ENCODE measurements around the gene YIF1B. TPM values are rescaled to one million over a fixed set of nuclear protein-coding genes. Genes with fewer than 3 reads are reported as not detected.

YIF1B gene
- total and polyA plus RNA-seq, 2 experiments from 2014 or later, result 82.8 to 106 TPM

DNA sequence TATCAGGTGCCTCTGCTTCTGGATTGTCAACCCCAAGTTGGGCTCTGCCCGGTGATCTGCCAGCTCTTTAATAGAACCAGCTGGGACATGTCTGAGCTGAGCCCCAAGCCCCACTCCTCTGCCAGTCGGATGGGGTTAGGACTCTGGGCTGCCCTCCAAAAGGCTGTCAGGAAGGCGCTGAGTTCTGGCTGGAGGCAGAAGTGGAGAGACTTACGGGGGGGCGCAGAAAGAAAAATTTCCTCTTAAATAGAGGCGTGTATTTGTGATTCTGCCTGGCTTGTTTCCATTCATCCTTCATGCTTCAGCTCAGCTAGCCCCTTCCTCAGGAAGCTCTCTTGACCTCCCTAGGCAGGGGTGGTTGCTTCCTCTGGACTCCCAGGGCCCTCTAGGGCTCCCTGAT, 2.9 kb upstream of the YIF1B start (continued):
- TF ChIP-seq, protein P1, sequence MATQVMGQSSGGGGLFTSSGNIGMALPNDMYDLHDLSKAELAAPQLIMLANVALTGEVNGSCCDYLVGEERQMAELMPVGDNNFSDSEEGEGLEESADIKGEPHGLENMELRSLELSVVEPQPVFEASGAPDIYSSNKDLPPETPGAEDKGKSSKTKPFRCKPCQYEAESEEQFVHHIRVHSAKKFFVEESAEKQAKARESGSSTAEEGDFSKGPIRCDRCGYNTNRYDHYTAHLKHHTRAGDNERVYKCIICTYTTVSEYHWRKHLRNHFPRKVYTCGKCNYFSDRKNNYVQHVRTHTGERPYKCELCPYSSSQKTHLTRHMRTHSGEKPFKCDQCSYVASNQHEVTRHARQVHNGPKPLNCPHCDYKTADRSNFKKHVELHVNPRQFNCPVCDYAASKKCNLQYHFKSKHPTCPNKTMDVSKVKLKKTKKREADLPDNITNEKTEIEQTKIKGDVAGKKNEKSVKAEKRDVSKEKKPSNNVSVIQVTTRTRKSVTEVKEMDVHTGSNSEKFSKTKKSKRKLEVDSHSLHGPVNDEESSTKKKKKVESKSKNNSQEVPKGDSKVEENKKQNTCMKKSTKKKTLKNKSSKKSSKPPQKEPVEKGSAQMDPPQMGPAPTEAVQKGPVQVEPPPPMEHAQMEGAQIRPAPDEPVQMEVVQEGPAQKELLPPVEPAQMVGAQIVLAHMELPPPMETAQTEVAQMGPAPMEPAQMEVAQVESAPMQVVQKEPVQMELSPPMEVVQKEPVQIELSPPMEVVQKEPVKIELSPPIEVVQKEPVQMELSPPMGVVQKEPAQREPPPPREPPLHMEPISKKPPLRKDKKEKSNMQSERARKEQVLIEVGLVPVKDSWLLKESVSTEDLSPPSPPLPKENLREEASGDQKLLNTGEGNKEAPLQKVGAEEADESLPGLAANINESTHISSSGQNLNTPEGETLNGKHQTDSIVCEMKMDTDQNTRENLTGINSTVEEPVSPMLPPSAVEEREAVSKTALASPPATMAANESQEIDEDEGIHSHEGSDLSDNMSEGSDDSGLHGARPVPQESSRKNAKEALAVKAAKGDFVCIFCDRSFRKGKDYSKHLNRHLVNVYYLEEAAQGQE (IDR thresholded peaks at IDR 0.05; ENCODE audit: unreplicated experiment), result no peak
- no peak for TF ChIP-seq STAT1 (IDR thresholded peaks at IDR 0.05; ENCODE audit: unreplicated experiment)
- no peak for TF ChIP-seq EZH2 (IDR thresholded peaks at IDR 0.05; ENCODE audit: low read depth, unreplicated experiment)
- TF ChIP-seq ZNF114 (CRISPR knock-in tag; IDR thresholded peaks at IDR 0.05), result no peak

DNA sequence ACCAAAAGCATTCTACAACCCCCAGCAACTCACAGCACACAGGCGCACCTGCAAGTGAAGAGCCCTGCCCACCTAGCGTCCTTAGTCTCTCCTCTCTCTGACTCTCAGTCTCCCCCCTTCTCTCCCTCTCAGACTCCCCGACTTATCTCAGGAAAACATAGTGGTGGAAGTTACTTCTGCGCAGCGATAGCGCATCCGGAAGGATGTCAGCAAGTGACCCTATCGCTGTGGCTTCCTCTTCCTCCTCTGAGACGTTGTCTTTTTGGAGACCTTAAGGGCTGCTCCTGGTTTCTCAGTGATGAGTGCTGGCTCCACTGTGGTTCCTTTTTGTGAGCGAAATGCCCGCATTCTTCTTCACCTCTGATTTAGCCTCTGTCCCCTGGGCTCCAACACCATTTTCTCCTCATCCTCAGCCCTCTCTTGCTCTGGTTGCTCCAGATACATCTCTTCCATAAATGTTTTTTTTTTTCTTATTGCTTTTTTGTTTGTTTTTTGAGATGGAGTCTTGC, 1.4 kb upstream of the YIF1B start:
- Mint-ChIP-seq H3K36me3 (ENCODE audit: low read depth) (no peaks in the 10 kb centered on the region; the same call in 2 of the 3 replicates), H3K4me3 (peak overlapping the region; percentile 45), H3K27ac (no peak overlapping the region), H3K4me1 (peaks cover 29% of the 10 kb centered on the region), H3K27me3 (ENCODE audit: insufficient read depth, low read depth, poor library complexity) (peaks cover 53% of the 10 kb centered on the region), H3K9me3 (no peaks in the 10 kb centered on the region)
- Histone ChIP-seq H3K27ac (ENCODE audit: low read depth) (no peak overlapping the region), H4K20me1 (replicated peaks; ENCODE audit: insufficient read depth) (peaks cover 2% of the 10 kb centered on the region; the same call in 1 of the 2 replicates), H3K79me2 (replicated peaks; ENCODE audit: insufficient read depth) (peaks cover 8% of the 10 kb centered on the region; the same call in 1 of the 2 replicates), H3F3A (replicated peaks; ENCODE audit: low read depth) (peaks cover 15% of the 10 kb centered on the region), H2AFZ (no peak overlapping the region), H3K27me3 (ENCODE audit: insufficient read depth) (peaks cover 36% of the 10 kb centered on the region), H3K9me2 (ENCODE audit: insufficient read depth) (no peaks in the 10 kb centered on the region), H3K4me2 (no peak overlapping the region), H3K4me3 (no peak overlapping the region), H3K36me3 (ENCODE audit: insufficient read depth) (no peaks in the 10 kb centered on the region), H3K4me1 (ENCODE audit: insufficient read depth) (peaks cover 5% of the 10 kb centered on the region; the same call in 1 of the 2 replicates)
- no peak for DNase-seq (ENCODE audit: low spot score)
- no peak for ATAC-seq
- no peak for TF ChIP-seq JUNB (IDR thresholded peaks at IDR 0.05; ENCODE audit: unreplicated experiment)
- TF ChIP-seq, protein P2, sequence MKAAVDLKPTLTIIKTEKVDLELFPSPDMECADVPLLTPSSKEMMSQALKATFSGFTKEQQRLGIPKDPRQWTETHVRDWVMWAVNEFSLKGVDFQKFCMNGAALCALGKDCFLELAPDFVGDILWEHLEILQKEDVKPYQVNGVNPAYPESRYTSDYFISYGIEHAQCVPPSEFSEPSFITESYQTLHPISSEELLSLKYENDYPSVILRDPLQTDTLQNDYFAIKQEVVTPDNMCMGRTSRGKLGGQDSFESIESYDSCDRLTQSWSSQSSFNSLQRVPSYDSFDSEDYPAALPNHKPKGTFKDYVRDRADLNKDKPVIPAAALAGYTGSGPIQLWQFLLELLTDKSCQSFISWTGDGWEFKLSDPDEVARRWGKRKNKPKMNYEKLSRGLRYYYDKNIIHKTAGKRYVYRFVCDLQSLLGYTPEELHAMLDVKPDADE (IDR thresholded peaks at IDR 0.05), result no peak
- TF ChIP-seq, protein P1 (IDR thresholded peaks at IDR 0.05; ENCODE audit: unreplicated experiment), result no peak
- TF ChIP-seq EZH2 (IDR thresholded peaks at IDR 0.05; ENCODE audit: low read depth, unreplicated experiment), result no peak
- TF ChIP-seq, protein P3, sequence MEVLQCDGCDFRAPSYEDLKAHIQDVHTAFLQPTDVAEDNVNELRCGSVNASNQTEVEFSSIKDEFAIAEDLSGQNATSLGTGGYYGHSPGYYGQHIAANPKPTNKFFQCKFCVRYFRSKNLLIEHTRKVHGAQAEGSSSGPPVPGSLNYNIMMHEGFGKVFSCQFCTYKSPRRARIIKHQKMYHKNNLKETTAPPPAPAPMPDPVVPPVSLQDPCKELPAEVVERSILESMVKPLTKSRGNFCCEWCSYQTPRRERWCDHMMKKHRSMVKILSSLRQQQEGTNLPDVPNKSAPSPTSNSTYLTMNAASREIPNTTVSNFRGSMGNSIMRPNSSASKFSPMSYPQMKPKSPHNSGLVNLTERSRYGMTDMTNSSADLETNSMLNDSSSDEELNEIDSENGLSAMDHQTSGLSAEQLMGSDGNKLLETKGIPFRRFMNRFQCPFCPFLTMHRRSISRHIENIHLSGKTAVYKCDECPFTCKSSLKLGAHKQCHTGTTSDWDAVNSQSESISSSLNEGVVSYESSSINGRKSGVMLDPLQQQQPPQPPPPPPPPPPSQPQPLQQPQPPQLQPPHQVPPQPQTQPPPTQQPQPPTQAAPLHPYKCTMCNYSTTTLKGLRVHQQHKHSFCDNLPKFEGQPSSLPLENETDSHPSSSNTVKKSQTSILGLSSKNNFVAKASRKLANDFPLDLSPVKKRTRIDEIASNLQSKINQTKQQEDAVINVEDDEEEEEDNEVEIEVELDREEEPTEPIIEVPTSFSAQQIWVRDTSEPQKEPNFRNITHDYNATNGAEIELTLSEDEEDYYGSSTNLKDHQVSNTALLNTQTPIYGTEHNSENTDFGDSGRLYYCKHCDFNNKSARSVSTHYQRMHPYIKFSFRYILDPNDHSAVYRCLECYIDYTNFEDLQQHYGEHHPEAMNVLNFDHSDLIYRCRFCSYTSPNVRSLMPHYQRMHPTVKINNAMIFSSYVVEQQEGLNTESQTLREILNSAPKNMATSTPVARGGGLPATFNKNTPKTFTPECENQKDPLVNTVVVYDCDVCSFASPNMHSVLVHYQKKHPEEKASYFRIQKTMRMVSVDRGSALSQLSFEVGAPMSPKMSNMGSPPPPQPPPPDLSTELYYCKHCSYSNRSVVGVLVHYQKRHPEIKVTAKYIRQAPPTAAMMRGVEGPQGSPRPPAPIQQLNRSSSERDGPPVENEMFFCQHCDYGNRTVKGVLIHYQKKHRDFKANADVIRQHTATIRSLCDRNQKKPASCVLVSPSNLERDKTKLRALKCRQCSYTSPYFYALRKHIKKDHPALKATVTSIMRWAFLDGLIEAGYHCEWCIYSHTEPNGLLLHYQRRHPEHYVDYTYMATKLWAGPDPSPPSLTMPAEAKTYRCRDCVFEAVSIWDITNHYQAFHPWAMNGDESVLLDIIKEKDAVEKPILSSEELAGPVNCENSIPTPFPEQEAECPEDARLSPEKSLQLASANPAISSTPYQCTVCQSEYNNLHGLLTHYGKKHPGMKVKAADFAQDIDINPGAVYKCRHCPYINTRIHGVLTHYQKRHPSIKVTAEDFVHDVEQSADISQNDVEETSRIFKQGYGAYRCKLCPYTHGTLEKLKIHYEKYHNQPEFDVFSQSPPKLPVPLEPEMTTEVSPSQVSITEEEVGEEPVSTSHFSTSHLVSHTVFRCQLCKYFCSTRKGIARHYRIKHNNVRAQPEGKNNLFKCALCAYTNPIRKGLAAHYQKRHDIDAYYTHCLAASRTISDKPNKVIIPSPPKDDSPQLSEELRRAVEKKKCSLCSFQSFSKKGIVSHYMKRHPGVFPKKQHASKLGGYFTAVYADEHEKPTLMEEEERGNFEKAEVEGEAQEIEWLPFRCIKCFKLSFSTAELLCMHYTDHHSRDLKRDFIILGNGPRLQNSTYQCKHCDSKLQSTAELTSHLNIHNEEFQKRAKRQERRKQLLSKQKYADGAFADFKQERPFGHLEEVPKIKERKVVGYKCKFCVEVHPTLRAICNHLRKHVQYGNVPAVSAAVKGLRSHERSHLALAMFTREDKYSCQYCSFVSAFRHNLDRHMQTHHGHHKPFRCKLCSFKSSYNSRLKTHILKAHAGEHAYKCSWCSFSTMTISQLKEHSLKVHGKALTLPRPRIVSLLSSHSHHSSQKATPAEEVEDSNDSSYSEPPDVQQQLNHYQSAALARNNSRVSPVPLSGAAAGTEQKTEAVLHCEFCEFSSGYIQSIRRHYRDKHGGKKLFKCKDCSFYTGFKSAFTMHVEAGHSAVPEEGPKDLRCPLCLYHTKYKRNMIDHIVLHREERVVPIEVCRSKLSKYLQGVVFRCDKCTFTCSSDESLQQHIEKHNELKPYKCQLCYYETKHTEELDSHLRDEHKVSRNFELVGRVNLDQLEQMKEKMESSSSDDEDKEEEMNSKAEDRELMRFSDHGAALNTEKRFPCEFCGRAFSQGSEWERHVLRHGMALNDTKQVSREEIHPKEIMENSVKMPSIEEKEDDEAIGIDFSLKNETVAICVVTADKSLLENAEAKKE (CRISPR knock-in tag; IDR thresholded peaks at IDR 0.05), result no peak
- no peak for TF ChIP-seq POLR2AphosphoS5 (IDR thresholded peaks at IDR 0.05; ENCODE audit: low read depth)
- TF ChIP-seq ZNF114 (CRISPR knock-in tag; IDR thresholded peaks at IDR 0.05), result no peak
- TF ChIP-seq CREB1 (CRISPR knock-in tag; IDR thresholded peaks at IDR 0.05; ENCODE audit: low read depth), result no peak
